HG03469 (cell line): ENCODE measurements around the gene GRIA1.
A peak's percentile ranks its signal among the peaks of the same experiment; 100 is the strongest.
"Not testable (repeated sequence)": the region's sequence is repeated elsewhere in the genome, so short reads cannot be mapped to it uniquely, and the experiment has no call there.

ENCODE experiments used
- ATAC-seq: cut with Tn5 transposase; IDR thresholded peaks from one replicate; pipeline ENCODE4 v1.9.1; 2021; ENCODE audit warnings: mild to moderate bottlenecking, moderate library complexity, moderate number of reproducible peaks; ENCODE audit not compliant: unreplicated experiment

GRIA1 gene

DNA sequence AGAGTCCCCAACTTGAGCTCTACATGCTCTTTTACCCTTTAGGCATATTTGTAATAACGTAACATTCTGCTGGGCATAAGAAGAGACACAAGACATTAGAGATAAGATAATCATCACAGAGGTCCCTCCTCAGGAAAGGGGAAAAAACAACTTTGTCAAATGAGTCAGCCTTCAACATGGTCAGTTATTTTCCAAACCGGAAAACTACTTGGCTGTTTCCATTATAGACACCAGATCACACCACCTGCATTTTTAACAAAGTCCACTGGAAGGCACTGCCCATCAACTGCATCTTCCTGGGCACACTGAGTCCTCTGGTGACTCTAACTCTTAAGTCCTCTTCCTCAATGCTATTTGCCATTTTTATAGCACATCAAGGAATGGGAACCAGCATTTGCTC is 326.4 kb downstream of the GRIA1 start:
- ATAC-seq = no peak

GRCh38 chr5:153818626-153819025 is 328.2 kb downstream of the GRIA1 start:
- ATAC-seq = no peak

- ATAC-seq = no peak
These were observed 332.6 kb downstream of the GRIA1 start for GRCh38 chr5:153823036-153823435.

GRCh38 chr5:153824909-153825308 is 334.4 kb downstream of the GRIA1 start:
- no peak for ATAC-seq

DNA sequence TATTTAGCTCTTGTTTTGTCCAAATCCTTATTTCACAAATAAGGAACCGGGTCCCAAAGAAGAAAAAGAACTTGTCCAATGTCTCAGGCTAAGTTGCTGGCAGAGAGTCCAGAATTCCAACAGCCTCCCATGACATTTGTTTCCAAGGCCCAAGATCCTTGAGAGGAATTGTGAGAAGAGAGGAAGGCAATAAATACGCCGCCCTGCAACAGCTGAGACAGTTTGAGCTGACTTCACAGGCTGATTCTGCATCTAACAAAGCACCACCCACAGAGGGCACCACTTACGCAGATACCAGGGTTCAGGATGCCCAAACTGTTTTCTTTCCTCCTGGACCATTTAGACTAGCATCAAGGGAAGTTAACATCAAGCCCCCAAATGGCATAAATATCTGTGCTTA is 336.9 kb downstream of the GRIA1 start:
- ATAC-seq = no peak

- ATAC-seq = no peak
These were observed 339.1 kb downstream of the GRIA1 start for GRCh38 chr5:153829510-153830065.

DNA sequence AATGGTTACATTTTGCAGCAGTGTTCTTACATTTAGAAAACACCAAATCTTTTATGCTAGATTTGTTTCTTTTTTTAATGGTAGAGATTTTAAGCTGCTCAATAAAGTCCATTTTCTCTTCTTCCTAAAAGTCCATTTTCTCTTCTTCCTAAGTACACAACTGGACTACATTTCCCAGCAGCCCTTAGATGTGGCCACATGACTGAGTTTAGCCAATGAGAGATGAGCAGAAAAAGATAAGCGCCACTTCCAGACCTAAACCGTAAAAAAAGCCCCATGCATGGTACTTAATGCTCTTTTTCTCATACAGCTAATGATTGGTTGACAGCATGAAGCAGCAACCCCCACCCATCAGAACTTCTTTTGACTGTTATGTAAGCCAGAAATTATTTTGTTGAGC is 341.5 kb downstream of the GRIA1 start:
- peak; percentile 74 for ATAC-seq

GRCh38 chr5:153835891-153836515 is 345.5 kb downstream of the GRIA1 start:
- ATAC-seq = no peak

DNA sequence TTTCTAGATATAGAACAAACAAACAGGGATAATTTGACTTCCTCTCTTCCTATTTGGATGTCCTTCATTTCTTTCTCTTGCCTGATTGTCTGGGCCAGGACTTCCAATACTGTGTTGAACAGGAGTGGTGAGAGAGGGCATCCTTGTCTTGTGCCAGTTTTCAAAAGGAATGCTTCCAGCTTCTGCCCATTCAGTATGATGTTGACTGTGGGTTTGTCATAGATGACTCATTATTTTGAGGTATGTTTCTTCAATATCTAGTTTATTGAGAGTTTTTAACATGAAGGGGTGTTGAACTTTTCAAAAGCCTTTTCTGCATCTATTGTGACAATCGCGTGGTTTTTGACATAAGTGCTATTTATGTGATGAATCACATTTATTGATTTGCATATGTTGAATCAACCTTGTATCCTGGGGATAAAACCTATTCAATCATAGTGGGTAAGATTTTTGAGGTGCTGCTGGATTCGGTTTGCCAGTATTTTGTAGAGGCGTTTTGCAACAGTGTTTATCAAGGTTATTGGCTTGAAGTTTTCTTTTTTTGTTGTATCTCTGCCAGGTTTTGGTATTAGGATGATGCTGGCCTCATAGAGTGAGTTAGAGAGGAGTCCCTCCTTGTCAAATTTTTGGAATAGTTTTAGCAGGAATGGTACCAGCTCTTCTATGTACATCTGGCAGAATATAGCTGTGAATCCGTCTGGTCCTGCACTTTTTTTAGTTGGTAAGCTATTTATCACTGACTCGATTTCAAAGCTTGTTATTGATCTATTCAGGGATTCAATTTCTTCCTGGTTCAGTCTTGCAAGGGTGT is 359.0 kb downstream of the GRIA1 start:
- not testable (repeated sequence) for ATAC-seq

DNA sequence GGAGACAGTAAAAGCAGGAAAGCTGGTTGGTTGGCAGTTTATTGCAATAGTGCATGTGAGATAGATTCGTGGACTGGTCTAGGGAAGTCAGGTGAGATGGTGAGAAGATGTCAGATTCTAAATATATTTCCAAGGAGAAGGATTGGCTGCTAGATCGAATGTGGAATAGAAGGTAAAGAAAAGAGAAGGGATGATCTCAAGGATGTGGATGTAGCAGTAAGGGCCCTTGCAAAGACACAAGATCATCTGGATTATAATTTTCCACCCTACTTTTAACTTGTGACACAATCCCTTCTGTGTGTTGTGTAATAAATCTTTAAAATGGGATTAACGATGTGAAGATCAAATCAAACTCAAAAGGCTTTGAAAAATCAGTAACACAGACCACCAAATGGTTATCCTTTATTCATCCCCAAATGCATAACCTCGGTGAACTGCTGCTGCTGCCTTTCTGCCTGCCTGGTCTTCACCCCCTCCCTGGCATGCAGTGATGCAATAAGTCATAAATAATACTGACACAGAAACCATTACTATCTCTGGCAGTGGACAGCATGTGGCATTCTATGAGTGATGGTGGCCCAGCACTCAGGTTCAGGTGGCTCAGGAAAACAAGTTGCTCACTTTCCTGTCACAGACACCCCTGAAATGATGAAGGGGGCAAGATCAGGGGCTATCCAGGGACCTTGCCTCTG is 369.9 kb downstream of the GRIA1 start:
- no peak for ATAC-seq

- ATAC-seq = not testable (repeated sequence)
These were observed 372.4 kb downstream of the GRIA1 start for GRCh38 chr5:153862906-153863305.
